Natural killer cell (primary cell): ENCODE measurements around the gene TLE1. TPM values are rescaled to one million over a fixed set of nuclear protein-coding genes. Genes with fewer than 3 reads are reported as not detected.

Source experiments
- ATAC-seq, 3 donors: fragments of 150-1000 bp in 2 of 3; fragments of 200-7000 bp in 1 of 3; cut with Tn5 transposase; 1 replicate in 1 of 3; 2 replicates in 2 of 3; pipeline ENCODE4 v1.10.0; 2021; ENCODE audit warnings: mild to moderate bottlenecking in 2 of 3, moderate library complexity in 2 of 3
- DNase-seq, 2 donors: peaks; one replicate each; pipeline versions ENCODE4 v3.0.0 to v3.0.0-alpha.2; 2013 to 2021; ENCODE audit warnings: mixed read lengths in 1 of 2
- H3K27ac ChIP-seq: one replicate; pipeline ENCODE4 v1.5.1; 2013; ENCODE audit warnings: mild to moderate bottlenecking, low read length
- H3K27me3 ChIP-seq: one replicate; pipeline ENCODE4 v1.6.1; 2013; ENCODE audit warnings: low read length; ENCODE audit not compliant: control insufficient read depth, insufficient read depth
- H3K36me3 ChIP-seq: one replicate; pipeline ENCODE4 v1.6.1; 2013; ENCODE audit warnings: low read length; ENCODE audit not compliant: control insufficient read depth, insufficient read depth
- H3K4me1 ChIP-seq: one replicate; pipeline ENCODE4 v1.6.1; 2013; ENCODE audit warnings: low read length; ENCODE audit not compliant: control insufficient read depth, insufficient read depth
- H3K4me3 ChIP-seq: one replicate; pipeline ENCODE4 v1.5.1; 2013; ENCODE audit warnings: low read length
- H3K9me3 ChIP-seq: one replicate; pipeline ENCODE4 v1.6.1; 2013; ENCODE audit warnings: low read length; ENCODE audit not compliant: control insufficient read depth, insufficient read depth
- H3K27ac Mint-ChIP-seq, 2 donors: one replicate each; pipeline ENCODE4 v1.8.0; 2022; ENCODE audit warnings: mild to moderate bottlenecking in 2 of 2, mixed read lengths in 2 of 2, moderate library complexity in 1 of 2
- H3K27me3 Mint-ChIP-seq, 2 donors: one replicate each; pipeline ENCODE4 v1.8.0; 2022; ENCODE audit warnings: low read depth in 2 of 2, mixed read lengths in 2 of 2
- H3K36me3 Mint-ChIP-seq: one replicate; pipeline ENCODE4 v1.8.0; 2022; ENCODE audit warnings: mixed read lengths
- H3K4me1 Mint-ChIP-seq, 2 donors: one replicate each; pipeline ENCODE4 v1.8.0; 2022; ENCODE audit warnings: mixed read lengths in 2 of 2
- H3K4me3 Mint-ChIP-seq: one replicate; pipeline ENCODE4 v1.8.0; 2022; ENCODE audit warnings: mild to moderate bottlenecking, moderate library complexity, mixed read lengths
- H3K9me3 Mint-ChIP-seq, 2 donors: one replicate each; pipeline ENCODE4 v1.8.0; 2022; ENCODE audit warnings: mixed read lengths in 2 of 2
- CTCF ChIP-seq: fragments of 200-600 bp; IDR thresholded peaks from one replicate; pipeline ENCODE4 v1.8.0; 2022; ENCODE audit warnings: antibody characterized with exemption
- WGBS: methylation state at CpG from one replicate; pipeline ENCODE4 v1.1.7; 2013; ENCODE audit warnings: missing lambda C conversion rate; ENCODE audit not compliant: insufficient coverage; 5-methylcytosine and 5-hydroxymethylcytosine counted together
- intact Hi-C: fragments of 100-400 bp; cut with micrococcal nuclease; formaldehyde crosslinking; loops from one replicate; pipeline ENCODE4 v1.14.2; 2022
- total RNA-seq, 4 donors: library from RNA; stranded (reverse); fragments of 120-200 nt in 1 of 4; gene quantifications; one replicate each; pipeline versions ENCODE4 v1.2.3 to v1.2.4, GENCODE V29; 2013 to 2022

Gene TLE1
- total RNA-seq, 3 donors from 2014 or later (not counting 1 experiment from before 2014, with no cell fraction given): 38.8 to 58.9 (median 44.5) TPM

DNA sequence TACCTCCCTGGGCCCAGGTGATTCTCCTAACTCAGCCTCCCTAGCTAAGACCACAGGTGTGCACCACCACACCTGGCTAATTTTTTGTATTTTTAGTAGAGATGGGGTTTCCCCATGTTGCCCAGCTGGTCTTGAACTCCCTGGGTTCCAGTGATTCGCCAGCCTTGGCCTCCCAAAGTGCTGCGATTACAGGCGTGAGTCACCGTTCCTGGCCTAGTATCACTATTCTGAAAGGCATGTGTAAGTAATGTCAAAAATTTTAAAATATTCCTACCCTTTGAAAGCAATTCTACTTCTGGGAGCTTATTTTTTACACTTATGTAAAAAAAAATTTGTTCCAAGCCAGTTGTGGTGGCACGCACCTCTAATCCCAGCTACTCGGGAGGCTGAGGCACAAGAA is 27.1 kb upstream of the TLE1 start:
- Histone ChIP-seq H3K27me3 (no peaks in the 10 kb centered on the region), H3K4me3 (no peak overlapping the region), H3K4me1 (no peaks in the 10 kb centered on the region), H3K9me3 (no peaks in the 10 kb centered on the region), H3K36me3 (no peaks in the 10 kb centered on the region), H3K27ac (no peak overlapping the region)
- no peaks in the 10 kb centered on the region for H3K4me1 Mint-ChIP-seq
- DNase-seq (no peak), ATAC-seq (no peak)
- H3K9me3 Mint-ChIP-seq: peaks cover 0 to 2% of the 10 kb centered on the region in 2 donors
- H3K36me3 Mint-ChIP-seq: no peaks in the 10 kb centered on the region
- intact Hi-C loops: no loop called here
- no peak overlapping the region for H3K4me3 Mint-ChIP-seq
- WGBS: 82% methylated on average over 5 of the region's 6 CpGs
- H3K27ac Mint-ChIP-seq: no peak overlapping the region
- no peaks in the 10 kb centered on the region for H3K27me3 Mint-ChIP-seq
- TF ChIP-seq CTCF: no peak

GRCh38 chr9:81705578-81705977 is 16.2 kb upstream of the TLE1 start:
- Histone ChIP-seq H3K9me3 (no peaks in the 10 kb centered on the region), H3K36me3 (no peaks in the 10 kb centered on the region), H3K27ac (no peak overlapping the region), H3K4me1 (no peaks in the 10 kb centered on the region), H3K27me3 (no peaks in the 10 kb centered on the region), H3K4me3 (no peak overlapping the region)
- no CpG with 5 or more reads among the region's 2 CpGs for WGBS
- intact Hi-C loops: no loop called here
- TF ChIP-seq CTCF: no peak
- Mint-ChIP-seq H3K9me3 (no peaks in the 10 kb centered on the region), H3K4me3 (no peak overlapping the region), H3K36me3 (no peaks in the 10 kb centered on the region), H3K27me3 (no peaks in the 10 kb centered on the region), H3K27ac (no peak overlapping the region), H3K4me1 (no peaks in the 10 kb centered on the region)
- no peak for ATAC-seq
- no peak for DNase-seq

- intact Hi-C loops: no loop called here
- no peak overlapping the region for H3K4me3 ChIP-seq
- peaks cover 2% of the 10 kb centered on the region for H3K27me3 ChIP-seq
- H3K27ac ChIP-seq: no peak overlapping the region
- H3K9me3 ChIP-seq: no peaks in the 10 kb centered on the region
- no peaks in the 10 kb centered on the region for H3K36me3 Mint-ChIP-seq
- H3K27me3 Mint-ChIP-seq: peaks cover 9 to 11% of the 10 kb centered on the region in 2 donors
- H3K4me1 Mint-ChIP-seq: peaks cover 0 to 12% of the 10 kb centered on the region in 2 donors
- H3K9me3 Mint-ChIP-seq: no peaks in the 10 kb centered on the region
- DNase-seq: no peak
- H3K4me3 Mint-ChIP-seq: no peak overlapping the region
- H3K27ac Mint-ChIP-seq: no peak overlapping the region
- H3K4me1 ChIP-seq: peaks cover 6% of the 10 kb centered on the region
- no peak for ATAC-seq
- 73% methylated on average over 7 of the region's 7 CpGs for WGBS
- TF ChIP-seq CTCF: no peak
- no peaks in the 10 kb centered on the region for H3K36me3 ChIP-seq
Observed at GRCh38 chr9:81694541-81694940, 5.2 kb upstream of the TLE1 start.

GRCh38 chr9:81693671-81694378 is 4.5 kb upstream of the TLE1 start:
- H3K36me3 Mint-ChIP-seq: no peaks in the 10 kb centered on the region
- Histone ChIP-seq H3K9me3 (no peaks in the 10 kb centered on the region), H3K27me3 (peaks cover 2% of the 10 kb centered on the region), H3K4me3 (no peak overlapping the region), H3K4me1 (peaks cover 6% of the 10 kb centered on the region), H3K36me3 (no peaks in the 10 kb centered on the region), H3K27ac (no peak overlapping the region)
- peaks cover 9 to 11% of the 10 kb centered on the region in 2 donors for H3K27me3 Mint-ChIP-seq
- ATAC-seq: no peak
- peaks cover 5 to 17% of the 10 kb centered on the region in 2 donors for H3K4me1 Mint-ChIP-seq
- H3K27ac Mint-ChIP-seq: no peak overlapping the region
- intact Hi-C loops: no loop called here
- H3K9me3 Mint-ChIP-seq: no peaks in the 10 kb centered on the region
- no peak for DNase-seq
- 94% methylated on average over 3 of the region's 6 CpGs for WGBS
- no peak overlapping the region for H3K4me3 Mint-ChIP-seq
- TF ChIP-seq CTCF: no peak
